AG10803 (cell line): ENCODE results near the gene DIAPH3.
A peak's percentile ranks its signal among the peaks of the same experiment; 100 is the strongest.

Source experiments
- DNase-seq: peaks from one replicate; pipeline ENCODE4 v3.0.0; 2010; ENCODE audit warnings: low read depth
- H3K4me3 ChIP-seq: 2 replicates; pipeline ENCODE4 v1.5.1; 2011; ENCODE audit warnings: mild to moderate bottlenecking, low read length, control low read depth
- TF ChIP-seq, protein P1 (sequence below): conservative IDR thresholded peaks from 2 replicates; pipeline ENCODE4 v1.5.1; 2011; ENCODE audit warnings: mild to moderate bottlenecking, low read length, control low read depth, inconsistent platforms

The DIAPH3 gene

GRCh38 chr13:60016229-60016628 is 147.5 kb downstream of the DIAPH3 start:
- H3K4me3 ChIP-seq: no peak overlapping the region
- no peak for DNase-seq
- TF ChIP-seq, protein P1, sequence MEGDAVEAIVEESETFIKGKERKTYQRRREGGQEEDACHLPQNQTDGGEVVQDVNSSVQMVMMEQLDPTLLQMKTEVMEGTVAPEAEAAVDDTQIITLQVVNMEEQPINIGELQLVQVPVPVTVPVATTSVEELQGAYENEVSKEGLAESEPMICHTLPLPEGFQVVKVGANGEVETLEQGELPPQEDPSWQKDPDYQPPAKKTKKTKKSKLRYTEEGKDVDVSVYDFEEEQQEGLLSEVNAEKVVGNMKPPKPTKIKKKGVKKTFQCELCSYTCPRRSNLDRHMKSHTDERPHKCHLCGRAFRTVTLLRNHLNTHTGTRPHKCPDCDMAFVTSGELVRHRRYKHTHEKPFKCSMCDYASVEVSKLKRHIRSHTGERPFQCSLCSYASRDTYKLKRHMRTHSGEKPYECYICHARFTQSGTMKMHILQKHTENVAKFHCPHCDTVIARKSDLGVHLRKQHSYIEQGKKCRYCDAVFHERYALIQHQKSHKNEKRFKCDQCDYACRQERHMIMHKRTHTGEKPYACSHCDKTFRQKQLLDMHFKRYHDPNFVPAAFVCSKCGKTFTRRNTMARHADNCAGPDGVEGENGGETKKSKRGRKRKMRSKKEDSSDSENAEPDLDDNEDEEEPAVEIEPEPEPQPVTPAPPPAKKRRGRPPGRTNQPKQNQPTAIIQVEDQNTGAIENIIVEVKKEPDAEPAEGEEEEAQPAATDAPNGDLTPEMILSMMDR: no peak

DNA sequence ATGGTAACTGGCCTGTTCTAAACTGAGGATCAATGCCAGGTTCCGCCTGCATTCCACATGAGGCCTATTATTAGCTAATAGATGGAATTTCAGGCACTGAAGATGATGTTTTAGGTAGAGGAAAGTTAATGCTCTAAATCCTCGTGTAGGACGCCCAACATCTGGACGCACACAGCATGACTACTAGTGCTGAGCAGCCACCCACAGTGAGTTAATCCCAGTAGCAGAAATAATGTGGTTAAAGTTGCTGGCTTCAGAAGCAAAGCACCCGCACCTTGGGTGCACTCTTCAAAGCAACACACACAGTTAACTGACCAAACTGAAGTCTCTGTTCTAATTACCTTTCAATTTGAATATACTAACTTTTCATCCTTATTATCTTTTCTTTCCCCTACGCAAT is 150.6 kb downstream of the DIAPH3 start:
- no peak overlapping the region for H3K4me3 ChIP-seq
- no peak for DNase-seq
- TF ChIP-seq, protein P1: no peak

DNA sequence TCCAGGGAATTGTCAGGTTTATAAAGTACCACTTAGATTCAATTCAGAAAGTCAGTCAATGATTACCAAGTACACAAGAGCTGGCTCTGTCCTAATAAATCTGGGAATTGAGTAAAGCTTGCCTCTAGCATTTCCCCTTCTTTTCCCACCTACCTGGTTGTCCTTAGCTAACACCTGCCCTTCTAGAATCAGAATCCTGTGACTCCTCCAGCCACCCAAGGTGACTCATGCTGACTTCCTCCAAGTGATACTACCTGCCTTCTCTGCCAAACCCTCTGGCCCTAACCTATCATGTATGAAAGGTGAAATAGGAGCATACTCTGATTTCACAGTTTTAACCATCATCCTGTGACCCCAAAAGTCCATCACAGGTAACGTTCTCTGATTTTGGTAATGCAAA is 151.2 kb downstream of the DIAPH3 start:
- DNase-seq: no peak
- TF ChIP-seq, protein P1: no peak
- no peak overlapping the region for H3K4me3 ChIP-seq

DNA sequence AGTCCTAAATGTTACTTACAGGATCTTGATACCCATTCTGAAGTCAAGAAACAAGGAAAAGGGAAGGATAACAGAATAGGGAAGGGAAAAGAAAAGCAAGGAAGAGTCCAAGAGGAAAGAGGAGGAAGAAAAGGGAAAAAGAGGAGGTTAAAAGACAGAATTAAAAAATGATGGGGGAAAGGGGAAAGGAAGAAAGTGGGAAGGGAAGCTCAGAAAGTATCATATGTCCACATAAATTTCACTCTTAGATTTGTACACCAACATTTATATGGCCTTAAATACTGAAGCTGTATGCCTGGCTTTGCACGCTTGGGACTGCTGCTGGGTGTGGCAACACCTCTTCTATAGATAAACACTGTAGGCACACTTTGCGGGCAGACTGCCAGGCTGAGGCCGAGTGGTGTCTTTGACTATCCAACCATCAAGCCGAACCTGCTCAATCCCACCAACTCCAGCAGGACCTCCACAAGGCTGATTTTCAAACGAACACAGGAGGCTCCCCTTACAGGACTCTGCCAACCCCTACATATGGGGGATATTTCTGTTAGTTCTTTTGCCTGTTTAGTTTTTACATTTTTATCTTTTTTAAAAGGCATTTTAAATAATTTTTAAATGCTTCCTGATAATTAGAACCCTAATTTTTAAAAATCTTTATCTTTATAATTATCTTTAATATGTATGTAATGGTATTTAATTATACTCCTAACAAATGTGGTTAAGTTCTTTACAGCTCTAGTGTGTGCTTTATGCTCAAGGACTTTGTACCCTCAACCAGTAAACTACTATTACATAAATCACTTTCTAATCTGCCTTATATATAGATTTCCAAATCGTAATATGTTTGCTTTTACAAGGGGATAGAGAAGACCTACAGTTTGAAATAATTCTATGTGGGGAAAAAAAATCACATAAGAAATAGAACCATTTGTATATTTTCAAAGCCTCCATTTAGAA is 154.2 kb downstream of the DIAPH3 start:
- DNase-seq: no peak
- TF ChIP-seq, protein P1: no peak

GRCh38 chr13:60001889-60002288 is 161.8 kb downstream of the DIAPH3 start:
- DNase-seq: peak; percentile 28
- TF ChIP-seq, protein P1: no peak
- no peak overlapping the region for H3K4me3 ChIP-seq

More for the DNA sequence above, 154.2 kb downstream of the DIAPH3 start:
- H3K4me3 ChIP-seq: no peak overlapping the region

- DNase-seq: no peak
- TF ChIP-seq, protein P1: no peak
Measured at GRCh38 chr13:60000976-60001375, 162.8 kb downstream of the DIAPH3 start.

DNA sequence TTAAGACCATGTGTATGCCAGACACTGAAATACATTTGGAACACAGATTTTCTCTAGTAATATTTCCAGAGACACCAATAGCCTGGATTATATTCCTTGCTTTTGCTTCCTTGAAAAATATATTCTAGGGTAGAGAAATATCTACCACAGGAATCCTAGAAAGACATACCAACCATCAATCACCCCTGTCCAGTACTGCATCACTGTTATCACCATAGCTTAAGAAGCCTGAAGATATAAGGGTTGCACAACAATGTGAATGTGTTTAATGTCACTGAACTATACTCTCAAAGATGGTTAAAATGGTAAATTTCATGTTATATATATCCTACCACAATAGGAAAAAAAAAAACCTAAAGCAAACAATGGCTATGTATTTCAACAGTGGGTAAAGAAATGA is 163.6 kb downstream of the DIAPH3 start:
- peak; percentile 34 for DNase-seq
- no peak overlapping the region for H3K4me3 ChIP-seq
- TF ChIP-seq, protein P1: no peak

More at GRCh38 chr13:60000976-60001375, 162.8 kb downstream of the DIAPH3 start:
- no peak overlapping the region for H3K4me3 ChIP-seq
